Gastrocnemius medialis (tissue), 4 donors: ENCODE measurements around the gene FKBP7.

ENCODE experiments used
- POLR2A ChIP-seq, 2 donors: fragments of 450-650 bp; IDR thresholded peaks; one replicate each; pipeline ENCODE4 v1.6.1; 2017; ENCODE audit warnings: antibody characterized with exemption in 2 of 2, mild to moderate bottlenecking in 2 of 2, moderate library complexity in 2 of 2
- TF ChIP-seq, protein P1 (sequence below), 5 experiments: fragments of 450-650 bp in 3 of 5; fragments of 200-600 bp in 2 of 5; sonication (generic) in 2 of 5; IDR thresholded peaks in 4 of 5; conservative IDR thresholded peaks in 1 of 5; 1 replicate in 4 of 5; 2 replicates in 1 of 5; pipeline ENCODE4 v1.5.1; 2016 to 2019; ENCODE audit warnings: antibody characterized with exemption in 5 of 5, mild to moderate bottlenecking in 3 of 5, moderate library complexity in 3 of 5

DNA sequence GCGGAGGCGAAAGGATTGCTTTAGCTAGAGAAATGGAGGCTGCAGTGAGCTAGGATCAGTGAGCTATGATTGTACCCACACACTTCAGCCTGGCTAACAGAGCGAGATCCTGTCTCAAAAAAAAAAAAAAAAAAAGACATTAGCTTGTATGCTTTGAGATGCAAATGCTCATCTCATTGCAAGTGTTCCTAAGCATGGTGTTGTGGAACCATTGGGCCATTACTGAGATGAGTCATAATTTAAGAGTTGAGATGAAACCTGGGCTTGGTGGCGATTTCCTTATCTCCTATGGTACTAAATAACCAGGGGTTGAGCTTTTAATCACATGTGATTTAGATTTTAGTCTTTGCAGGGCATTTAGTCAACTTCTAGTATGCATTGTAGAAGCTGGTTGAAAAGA is 4.0 kb upstream of the FKBP7 start:
- TF ChIP-seq, protein P1, sequence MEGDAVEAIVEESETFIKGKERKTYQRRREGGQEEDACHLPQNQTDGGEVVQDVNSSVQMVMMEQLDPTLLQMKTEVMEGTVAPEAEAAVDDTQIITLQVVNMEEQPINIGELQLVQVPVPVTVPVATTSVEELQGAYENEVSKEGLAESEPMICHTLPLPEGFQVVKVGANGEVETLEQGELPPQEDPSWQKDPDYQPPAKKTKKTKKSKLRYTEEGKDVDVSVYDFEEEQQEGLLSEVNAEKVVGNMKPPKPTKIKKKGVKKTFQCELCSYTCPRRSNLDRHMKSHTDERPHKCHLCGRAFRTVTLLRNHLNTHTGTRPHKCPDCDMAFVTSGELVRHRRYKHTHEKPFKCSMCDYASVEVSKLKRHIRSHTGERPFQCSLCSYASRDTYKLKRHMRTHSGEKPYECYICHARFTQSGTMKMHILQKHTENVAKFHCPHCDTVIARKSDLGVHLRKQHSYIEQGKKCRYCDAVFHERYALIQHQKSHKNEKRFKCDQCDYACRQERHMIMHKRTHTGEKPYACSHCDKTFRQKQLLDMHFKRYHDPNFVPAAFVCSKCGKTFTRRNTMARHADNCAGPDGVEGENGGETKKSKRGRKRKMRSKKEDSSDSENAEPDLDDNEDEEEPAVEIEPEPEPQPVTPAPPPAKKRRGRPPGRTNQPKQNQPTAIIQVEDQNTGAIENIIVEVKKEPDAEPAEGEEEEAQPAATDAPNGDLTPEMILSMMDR (IDR thresholded peaks at IDR 0.05 in 4 of 5, conservative IDR thresholded peaks at IDR 0.05 in 1 of 5) = no peak
- no peak for TF ChIP-seq POLR2A (IDR thresholded peaks at IDR 0.05)
